GM19238 (cell line): ENCODE data around the gene MEIKIN.

ENCODE experiments used
- DNase-seq: peaks from one replicate; pipeline ENCODE4 v3.0.0; 2011; ENCODE audit warnings: low spot score; ENCODE audit not compliant: insufficient read length

Gene MEIKIN, protein sequence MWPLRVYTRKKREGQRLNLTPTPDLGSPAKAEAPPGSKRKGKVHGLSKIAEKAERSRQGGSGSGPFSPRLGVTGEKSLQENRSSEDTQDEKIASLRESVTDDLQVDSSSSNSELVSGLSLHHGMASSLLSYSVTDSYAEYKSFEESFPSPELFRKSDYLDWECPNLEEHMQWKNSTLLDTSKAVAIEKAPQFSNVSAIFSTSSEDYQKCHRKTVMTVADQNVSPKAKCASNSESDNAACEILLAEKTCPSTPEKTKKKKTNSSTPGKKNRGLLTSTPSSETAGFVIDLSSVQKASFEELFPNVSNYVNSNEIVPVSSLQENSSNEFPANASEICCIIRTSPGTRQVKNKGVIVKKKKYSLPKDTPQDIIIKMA

DNA sequence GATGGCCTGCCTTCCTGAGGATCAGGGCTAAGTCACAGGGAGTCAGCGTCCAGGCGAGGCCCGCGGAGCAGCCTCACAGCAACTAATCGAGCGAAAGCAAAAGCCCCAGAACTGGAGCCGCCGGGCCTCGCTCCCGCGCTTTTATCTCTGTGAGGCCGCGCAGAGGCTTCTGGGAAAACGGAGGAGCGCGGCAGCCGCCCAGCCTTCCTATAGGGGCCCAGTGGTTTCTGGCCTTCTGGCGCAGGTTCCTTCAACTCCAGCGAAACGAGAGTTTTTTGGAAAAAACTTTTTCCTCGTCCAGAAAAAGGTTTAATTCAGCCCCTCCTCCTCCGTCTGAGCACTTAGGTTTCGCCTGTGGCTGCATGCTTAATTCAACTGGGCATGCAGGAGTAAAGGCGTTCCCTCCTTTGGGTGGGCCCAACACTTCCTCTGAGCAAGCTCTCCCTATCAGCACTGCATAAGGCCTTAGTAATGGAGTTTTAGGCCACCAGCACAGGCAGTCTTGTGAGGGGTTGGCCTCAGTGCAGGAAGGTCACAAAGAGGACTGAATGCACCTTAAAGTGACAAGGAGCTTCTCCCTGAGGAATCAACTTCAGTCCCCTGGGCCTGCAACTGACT, at the start of gene MEIKIN:
Gene MEIKIN (minus strand): TSS at position 113 of the 618 bp plus-strand sequence. CDS start 158 bp downstream, outside the sequence.
- no peak for DNase-seq

DNA sequence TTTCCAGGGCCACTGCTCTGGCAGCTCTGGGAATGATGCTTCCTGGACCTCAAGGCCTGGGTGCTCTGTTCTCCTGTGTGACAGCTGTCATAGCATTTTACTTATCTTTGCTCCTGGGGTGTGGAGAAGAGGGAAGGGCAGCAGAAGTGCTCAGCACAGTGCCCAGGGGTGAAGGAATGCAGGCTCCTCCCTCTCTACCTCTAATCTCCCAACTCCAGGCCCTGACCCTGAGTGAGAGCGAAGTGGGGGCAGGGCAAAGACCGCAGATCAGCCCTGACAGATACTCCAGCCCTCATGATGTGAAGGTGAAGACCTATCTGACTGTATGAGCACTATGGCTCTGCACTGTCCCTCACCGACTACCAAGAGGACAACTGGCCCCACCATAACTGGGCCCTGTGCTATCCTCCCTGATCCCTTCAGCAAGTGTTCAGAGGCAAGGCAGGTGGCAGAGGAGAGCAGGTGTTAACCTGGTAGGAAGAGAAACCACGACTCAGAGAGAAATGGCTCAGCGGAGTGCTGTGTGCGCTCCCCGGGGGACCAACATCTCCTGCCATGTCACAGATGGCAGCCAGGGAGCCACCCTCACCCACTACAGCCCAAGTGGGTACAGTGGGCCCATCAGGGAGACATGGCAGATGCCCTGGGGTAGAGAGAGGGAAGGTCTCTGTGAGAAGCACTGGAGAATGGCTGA, 49.2 kb upstream of the MEIKIN start:
- no peak for DNase-seq

DNA sequence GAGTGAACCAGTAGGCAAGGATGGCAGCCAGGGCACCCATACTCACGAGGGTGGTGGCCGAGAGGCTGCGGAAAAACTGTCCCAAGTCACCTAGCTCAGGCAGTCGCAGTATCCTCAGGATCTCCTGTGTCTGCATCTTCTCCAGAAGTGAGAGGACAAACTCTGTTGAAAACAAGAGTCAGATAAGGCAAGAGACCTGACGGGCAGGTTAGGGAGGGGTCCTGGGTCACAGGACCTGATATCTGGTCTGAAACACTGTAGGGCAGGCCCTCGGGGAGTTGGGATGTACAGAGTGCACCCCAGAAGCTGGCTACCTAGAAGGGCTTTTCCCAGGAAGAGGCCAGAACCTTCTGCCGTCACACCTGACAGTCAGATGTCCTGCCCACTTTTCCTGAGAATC, 48.6 kb upstream of the MEIKIN start:
- DNase-seq = no peak

DNA sequence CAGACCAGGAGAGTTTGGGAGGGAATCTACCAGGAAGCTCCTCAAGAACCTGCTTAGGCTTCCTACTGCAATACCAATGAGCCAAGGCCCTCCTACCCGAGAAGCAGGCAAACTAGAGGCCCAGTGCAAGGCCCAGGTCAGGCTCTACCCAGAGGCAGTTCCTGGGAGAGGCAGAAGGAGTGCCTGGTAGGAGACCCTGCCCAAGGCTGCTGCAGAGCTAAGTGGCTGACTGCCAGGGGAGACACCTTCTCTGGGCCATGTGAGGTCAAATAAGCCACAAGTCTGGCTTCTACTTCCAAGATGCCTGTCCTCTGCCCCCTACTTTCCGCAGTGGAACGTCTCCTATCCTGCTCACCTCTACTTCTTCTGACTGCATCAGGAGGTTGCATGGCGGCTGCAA, 48.2 kb upstream of the MEIKIN start:
- no peak for DNase-seq

DNA sequence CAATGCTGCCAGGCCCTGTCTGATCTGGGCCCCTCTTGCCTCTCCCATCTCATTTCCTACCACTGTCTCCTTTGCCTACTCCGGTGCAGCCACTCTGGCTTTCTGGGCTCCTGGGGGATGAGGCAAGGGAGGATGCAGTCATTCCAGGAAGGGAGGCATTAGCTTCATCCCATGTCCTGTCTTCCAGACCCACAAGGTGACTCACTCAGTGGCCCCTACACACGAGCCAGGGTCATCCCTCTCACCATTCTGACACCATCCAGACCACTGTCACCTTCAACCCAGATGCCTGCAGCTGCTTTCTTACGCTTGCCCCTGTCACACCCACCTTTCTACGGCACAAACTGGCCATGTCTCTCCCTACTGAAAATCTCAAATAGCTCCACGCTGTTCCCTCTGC, 46.9 kb upstream of the MEIKIN start:
- no peak for DNase-seq

DNA sequence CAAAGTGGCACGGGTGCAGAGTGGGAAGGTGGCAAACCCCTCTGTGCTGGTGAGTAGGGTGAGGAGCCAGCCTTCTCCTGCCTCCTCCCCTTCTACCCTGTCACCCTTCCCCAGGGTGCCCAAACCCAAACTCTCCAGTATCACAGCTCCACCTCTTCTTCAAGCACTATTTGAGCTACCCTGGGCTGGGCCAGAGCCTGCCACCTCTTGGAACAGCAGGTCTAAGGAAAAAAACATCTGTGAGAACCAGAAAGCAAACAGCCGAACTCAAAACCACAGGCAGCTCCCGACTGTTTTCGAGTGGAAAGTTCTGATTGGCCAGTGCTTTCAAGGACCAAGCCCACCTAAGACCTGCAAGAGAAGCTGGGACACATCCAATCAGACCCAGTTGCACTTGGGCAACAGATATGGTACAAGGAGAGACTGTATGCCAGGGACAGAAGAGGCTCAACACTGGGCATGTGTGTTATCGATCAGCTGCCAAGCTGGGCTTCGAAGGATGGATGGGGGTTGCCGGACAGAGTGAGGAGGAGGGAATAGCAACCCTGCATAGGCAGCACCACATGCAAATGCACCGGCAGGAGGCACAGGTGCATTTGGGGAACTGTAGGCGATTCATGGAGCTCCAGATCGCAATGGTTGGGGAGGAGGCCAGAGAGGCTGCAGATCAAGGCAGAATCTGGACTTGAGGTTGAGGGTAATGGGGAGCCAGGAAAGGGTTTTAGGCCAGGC, 46.3 kb upstream of the MEIKIN start:
- DNase-seq = no peak

DNA sequence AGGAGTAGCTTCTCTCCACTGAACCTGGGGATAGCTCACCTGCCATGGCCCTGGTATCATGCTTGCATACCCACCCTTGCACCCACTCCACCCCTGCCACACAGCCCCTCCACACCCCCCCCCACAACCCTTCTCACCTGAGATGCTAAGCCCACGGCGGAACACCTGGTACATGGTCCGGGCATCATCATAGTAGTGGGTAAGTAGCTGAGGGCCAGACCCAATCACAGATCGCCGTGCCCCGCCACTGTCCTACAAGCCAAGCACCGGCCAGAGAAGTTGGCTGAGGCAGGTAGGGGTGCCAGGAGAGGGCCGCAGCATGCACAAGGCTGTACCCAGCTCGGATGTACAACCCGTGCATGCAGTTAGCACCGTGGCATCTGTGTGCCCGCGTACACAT, 45.3 kb upstream of the MEIKIN start:
- DNase-seq = no peak

DNA sequence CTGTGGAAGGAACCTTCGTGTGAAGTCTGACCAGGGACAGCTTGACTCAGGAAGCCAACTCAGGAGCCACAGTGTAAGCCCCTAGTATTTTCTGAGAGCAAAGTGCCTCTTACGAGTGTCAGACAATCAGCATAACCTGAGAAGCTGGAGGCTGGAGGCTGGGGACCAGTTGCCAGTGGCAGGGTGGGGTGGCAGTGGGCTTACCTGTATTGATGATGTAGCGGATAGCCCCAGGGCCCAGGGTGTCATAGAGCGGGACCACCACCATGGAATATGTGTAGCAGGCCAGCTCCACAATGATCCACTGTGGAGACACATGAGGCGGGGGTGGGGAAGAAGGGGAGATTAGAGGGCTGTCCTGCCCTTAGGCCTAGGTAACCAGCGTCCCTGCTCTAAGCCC, 43.1 kb upstream of the MEIKIN start:
- DNase-seq = no peak

DNA sequence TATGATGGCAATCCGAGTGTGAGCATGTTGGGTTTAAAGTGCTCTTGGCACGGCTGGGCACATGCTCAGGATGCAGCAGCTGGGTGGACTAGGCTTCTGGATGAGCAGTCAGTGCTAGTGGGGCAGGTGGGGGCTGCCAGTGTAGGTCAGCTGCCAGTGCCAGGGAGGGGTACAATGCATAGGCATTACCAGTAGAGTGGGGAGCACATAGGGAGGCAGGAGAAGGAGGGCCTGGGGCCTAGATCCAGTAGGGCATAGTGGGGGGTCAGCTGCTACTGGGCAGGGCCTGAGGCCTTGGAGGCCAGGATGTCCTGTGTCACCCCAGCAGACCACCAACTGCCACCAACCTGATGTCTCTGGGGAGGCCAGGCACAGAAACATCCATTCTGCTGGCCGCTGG, 41.8 kb upstream of the MEIKIN start:
- DNase-seq = no peak

DNA sequence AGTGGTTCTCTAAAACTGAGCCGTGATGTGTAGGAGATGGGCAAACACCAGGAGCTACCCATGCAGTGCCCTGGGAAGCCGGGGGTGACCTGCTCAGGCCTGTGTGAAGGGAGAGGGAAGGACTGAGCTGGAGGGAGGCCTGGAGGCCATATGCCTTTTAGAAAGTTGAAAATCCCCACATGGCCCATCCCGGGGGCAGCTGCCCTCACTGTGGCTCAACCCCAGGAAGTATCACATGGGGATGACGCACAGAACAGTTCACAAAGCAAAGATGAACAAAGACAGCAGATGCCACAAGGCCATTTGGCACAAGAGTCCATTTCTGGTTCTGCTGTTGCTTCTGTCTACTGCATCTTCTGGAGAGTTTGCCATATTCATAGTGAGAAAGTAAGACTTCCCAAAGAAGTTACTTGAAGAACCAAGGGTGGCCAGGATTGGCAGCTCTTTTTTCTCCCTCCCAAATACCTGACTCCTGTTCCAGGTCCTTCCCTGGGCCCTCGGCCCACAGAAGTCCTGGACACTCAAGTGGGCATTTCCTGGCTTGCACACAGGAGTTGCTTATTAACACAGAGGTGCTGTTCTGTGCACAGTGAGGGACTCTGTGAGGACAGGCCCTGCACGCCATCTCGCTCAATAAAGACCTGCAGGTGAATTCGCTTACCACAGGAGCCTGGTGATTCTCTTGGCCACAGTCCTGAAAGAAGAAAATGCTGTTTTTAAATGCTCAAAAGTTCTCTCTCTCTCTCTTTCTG, 40.9 kb upstream of the MEIKIN start:
- DNase-seq = no peak

DNA sequence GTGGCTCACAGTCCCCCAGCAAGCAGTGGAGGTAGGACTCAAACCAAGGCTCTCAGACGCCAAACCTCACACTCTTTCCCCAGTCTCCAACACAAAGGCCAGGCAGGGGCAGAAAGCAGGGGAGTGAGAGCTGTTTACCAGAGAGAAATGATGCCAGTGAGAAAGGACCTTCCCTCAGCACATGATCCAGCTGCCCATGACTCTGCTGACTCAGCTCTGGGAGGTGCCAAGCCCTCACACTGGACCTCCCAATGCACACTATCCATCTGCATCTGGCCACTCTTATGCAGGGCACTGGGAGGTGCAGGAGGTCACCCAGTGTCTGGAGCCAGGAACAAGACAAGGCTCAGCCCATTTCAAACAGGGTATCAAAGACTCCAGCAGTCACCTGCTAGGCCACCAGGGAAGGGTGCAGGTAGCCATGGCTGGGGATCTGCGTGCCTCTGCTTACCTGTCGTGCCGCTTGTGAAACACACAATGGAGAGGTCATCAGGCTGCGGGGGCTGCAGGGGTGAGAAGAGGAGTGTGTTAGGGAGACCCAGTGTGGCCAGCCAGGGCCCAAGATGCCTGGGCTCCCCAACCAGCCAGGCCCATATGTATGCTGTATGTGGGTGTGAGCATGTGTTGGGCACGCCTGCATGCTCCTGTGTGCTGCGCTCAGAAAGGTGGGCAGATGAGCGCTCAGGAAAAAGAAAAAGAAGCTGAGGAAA, 39.6 kb upstream of the MEIKIN start:
- DNase-seq = no peak

DNA sequence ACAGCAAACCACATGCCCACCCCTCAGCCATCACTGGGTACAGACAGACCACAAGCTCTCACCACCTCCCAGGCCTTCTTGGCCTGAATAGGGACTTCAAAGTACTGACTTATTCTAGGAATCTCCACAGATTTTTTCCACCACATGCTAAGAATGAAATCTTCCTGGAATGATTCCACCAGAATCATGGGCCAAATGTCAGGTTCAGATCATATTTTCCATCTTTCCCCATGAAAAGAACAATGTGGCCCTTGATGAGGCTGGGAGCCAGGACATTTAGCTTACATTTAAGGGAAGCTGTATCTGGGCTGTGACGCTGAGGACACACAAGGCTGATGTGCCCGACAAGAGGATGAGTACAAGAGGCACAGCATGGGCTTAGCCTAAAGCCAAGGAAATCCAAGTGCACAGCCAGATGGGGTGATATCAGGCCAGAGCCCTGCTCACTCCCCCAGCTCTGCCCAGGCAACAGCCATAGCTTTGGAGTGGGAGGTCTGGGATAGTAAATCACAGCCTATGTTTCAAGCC, 37.8 kb upstream of the MEIKIN start:
- no peak for DNase-seq

DNA sequence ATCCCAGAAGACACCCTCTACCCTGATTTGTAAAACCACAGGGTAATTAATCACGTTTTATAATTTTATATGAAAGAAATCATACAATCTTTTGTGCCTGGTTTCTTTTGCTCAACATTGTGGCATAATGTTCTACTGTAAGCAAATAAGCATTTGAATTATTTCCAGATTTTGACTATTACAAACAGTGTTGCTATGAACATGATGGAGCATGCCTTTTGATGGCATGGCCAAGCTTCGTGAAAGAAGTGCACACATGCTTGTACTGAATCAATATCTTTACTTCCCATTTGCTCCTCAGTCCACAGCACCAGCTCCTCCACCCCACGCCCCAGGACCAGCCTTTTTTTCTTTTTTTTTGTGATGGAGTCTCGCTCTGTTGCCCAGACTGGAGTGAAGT, 36.1 kb upstream of the MEIKIN start:
- no peak for DNase-seq

DNA sequence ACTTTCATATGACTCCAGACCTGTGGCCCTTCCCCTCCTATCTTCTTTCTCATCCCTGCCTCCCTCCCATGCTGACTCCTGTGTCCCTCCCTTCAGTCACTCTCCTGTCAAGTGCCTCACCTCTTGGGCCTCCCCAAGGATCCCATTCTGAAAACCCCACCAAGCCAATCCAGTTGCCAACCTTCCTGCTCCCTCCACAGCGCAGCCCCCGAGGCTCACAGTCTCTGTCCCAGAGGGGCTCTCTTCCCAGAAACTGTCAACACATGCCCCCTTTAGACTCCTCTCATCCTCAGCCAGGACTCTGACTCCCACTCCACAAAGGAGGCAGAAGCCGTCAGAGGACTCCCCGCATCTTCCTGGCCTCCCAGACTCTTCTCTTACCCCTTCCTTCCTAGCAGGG, 35.2 kb upstream of the MEIKIN start:
- DNase-seq = no peak

DNA sequence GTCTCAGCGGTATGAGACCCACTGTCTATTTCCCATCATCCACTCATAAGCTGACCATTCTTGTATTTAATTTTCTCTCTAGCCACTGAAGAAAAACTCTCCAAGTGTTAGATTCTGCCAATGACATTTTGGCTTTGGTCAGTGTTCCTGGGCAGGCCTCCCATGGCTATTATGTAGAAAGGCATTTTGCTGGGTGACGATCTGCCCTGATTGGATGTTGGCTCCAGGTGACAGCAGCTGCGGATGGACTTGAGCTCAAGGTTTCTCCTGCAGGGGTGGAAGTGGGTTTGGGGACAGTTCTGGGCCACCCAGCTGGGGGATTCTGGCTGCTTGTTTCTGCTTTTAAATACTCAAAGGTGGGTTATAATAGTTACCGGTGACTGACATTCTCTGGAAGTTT, 34.4 kb upstream of the MEIKIN start:
- no peak for DNase-seq

DNA sequence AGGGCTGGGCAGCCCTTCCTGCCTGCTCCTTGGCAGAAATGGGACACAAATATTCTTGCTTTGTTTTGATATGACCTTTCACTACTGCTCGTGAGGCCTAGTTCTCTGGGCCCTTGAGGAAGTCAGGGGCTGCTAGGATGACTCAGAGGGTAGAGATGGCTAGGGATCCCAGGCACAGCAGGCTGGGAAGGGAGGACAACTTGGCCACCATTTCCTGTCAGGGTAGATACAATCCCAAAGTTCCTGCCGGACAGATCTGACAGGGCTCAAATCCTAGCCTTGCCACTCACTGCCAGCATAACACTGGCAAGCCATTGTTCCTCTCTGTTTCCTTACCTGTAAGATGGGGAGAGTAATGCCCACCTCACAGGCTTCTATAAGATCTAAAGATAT, 31.7 kb upstream of the MEIKIN start:
- DNase-seq = no peak

DNA sequence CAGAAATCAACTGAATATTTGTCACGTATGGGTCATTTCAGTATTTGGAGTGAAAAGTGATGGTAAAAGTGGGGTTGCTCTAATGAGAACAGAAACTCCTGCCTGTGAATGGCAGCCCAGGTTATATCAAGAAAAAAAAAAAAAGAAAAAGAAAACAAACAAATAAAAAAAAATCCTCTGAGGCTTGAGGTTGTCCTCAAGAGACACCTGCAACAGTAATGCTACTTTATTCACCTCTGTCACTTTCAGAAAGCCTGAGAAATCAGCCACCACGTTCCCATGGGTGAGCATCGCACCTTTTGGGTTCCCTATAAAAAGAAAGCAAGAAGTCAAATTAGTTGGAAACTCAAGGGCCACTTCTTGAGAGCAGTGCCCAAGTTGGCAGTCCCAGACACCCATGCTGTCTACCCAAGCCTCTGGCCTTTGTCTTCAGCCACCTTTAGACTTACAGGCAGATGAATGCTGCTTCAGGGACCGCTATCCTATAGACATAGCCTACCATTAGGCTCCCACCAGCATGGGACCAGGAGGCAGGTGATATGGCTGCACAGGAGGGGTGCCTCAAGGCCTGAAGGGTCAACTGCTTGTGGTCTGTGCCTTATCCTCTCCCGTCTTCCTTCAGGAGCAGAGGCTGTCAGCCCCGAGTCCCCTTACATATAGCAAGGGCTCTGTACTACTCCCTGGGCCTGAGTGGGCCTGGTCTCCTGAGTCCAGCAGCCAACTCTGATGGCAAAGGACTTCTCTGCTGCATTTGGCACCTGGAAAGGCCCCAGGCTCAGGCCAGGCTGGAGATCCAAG, 31.1 kb upstream of the MEIKIN start:
- DNase-seq = no peak

DNA sequence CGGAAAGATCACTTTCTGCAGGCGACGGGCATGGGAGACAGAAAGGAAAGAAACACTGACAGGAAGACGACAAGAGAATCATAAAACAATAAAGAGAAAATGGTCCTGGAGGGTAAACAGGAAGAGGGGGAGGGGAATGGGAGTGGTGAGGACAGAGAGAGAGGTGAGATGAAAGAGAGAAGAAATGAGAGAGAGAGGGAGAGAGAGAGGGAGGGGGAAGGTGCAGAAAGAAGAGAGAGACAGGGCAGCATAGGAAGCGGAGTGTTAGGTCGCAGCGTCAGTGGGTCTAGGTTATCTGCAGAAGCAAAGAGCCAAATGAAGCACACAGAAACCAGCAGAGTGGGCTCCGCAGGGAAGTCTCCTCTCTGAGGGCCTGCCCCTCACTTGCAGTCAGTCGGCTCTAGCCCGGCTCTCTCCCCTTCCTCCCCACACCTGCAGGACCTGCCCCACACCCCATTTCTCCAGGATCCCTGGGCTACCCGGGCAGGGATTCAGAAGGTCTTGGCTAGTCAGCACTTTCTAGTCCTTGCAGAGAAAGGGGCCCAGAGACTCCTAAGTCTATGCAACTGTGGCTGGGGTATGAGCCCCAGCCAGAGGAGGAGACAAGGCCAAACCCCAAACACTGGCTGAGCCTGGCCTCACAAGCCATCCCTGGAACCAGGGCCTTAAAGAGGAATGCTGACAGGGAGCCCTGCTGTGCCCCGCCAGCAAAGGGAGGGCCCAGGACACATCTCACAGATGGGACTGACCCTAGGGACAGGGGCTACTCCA, 29.7 kb upstream of the MEIKIN start:
- DNase-seq = no peak

DNA sequence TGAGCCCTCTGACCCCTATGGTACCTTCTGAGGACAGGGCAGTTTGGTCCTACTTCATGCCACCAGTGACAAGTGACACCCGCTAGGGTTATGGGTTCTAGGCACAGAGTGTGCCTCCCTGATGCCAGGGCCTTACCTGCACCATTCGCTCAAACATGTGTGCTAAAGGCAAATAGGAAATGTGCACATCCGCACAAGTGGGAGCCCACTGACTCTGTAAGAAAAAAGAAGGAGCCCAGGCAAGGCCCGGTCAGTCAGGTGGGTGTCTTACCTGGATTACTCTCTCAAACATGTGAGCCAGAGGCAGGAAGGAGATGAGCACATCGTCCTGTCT, 29.1 kb upstream of the MEIKIN start:
- no peak for DNase-seq
